Anterior cingulate cortex (tissue), 58 donors: ENCODE data around the gene ABCA2.

Experiments used
- DNase-seq, 58 donors: peaks; one replicate each; lab custom pipeline; 2025; lab: John Stamatoyannopoulos, UW

The ABCA2 gene

DNA sequence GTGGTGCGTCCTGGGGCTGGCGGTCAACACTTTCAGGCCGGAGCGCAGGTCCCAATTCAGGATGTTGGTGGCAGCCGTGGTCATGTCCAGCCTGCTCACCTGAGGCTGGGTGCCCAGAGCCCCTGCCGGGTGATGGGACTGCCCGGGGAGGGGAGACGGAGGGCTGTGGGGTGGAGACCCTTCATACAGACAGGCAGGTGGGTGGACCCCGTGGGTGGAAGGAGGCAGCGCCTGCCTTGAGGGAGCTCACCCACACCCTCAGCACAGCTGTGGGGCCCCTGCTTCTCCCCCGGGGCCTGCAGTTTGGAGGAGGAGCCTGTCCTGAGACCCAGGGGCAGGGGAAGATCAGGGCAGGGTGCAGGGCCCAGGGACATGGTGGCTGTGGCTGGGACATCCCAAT is 57.7 kb downstream of the ABCA2 start:
- DNase-seq: no peak

DNA sequence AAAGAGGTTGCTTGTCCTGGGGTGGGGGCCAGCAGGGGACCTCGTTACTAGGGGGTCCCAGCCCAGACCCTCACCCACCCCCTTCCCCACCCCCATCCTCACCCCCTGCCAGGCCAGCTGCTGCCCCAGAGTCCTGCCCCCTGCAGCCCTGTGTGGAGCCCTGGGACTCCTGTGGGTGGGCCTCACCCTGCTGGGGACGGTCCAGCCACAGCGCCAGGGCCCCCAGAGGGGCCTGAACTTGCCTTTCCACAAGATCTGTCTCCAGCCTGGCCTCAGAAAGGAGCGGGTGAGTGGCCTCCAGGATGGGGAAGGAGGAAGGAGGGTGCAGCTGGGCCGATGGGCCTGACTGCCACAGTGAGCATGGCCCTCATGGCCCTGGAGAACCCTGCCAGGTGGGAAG is 58.3 kb downstream of the ABCA2 start:
- no peak for DNase-seq

DNA sequence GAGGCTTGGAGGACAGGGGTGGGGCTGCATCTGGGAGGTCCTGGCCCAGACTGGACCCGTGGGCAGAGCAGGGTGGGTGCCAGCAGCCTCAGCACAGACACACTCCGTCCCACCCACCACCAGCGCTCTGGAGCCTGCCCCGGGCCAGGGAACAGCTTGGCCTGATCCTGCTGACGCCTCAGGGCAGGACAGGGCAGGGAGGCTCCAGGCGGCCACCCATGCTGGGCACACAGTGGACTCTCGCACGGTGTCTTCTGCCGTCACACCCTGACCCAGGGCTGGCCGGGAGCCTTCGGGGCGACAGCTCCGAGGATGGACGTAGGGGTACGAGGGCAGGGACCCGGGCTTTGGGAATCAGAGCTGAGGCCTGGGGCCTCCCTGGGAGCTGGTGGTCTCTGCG is 58.9 kb downstream of the ABCA2 start:
- no peak for DNase-seq

DNA sequence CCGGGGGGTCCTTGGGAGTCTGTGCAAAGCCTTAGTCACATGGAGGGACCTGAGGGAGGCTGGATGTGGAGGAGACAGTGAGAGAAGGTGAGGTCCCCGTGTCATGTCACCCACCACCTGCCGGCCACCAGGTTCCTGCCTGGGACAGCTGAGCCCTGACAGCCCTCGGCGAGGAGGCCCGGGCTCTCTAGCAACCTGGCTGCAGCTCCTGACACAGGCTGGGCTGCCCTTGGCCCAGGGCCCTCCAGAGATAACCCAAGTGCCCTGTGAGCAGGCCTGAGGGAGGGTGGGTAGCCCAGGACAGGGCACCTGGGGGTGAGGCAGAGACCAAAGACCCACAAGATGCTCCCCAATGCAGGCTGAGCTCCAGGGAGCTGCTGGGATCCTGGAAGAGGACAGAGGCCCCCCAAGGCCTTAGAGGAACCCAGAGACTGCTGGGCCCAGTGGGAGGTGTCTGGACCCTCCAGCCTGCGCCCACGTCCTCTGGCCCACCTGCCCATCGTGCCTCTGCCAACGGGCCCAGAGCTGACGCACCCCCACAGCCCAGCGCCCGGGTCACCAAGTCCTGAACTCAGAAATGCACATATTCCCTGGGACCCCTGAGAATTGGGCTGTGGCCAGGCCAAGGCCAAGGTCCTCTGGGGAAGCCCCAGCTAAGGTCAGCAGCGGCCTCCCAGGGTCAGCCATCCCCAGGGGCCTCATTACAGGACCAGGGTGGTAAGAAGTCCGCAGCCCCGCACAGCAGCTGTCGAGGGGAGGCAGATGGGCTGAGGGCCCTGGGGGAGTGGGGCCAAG is 59.5 kb downstream of the ABCA2 start:
- no peak for DNase-seq

DNA sequence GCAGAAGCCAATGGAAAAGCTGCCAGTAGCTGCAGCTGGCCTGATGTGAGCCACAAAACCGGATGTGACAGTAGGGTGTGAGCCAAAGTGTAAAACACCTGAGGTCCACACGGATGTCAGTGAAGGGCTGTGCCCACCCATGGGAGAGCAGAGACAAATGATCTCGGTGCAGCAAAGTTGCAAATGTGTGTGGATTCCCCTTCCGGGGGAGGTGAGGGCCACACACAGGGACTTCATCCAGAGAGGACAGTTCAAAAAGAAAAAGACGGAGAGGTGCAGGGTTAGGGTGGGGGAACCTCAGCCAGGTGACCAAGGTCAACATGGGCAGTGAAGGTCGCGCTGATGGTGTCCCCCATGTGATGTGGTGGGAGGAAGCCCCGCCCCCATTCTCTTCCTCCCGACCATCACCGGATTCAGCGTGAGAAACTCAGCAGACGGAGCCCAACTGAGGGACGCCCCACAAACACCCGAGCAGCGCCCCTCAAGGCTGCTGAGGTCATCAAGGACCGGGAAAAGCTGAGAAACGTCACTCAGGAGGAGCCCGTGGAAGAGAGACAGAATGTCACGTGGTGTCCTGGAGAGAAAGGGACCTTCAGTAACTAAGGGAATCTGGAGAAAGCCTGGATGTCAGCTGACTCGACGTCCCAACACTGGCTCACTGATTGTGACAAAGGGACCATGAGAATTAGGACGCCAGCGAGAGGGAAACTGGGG is 62.1 kb downstream of the ABCA2 start:
- peak in 52 of 58 donors; percentile 30 to 94 (median 70) for DNase-seq

DNA sequence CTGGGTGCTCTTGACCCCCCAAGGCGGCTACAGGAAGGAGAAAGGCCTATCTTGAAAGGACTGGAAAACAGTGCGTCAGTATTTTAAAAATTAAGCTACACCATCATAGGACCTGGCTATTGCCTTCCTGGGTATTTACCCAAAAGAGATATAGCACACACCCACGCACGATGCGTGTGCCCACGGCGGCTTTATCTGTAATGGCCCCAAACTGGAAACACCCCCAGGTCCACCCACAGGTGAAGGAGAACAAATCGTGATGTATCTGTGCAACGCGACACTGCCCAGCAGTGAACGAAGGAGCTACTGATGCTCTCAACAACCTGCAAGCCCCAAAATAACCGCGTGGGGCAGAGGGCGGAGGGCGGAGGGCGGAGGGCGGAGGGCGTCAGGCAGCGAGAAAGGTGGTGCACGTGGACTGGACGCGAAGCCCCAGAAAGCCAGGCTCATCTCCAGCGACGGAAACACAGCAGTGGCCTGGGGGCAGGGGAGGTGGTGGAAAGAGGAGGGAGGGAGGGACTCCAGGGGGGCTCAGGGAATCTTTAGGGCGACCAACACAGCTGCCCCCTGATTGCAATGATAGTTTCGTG is 63.1 kb downstream of the ABCA2 start:
- DNase-seq: no peak

DNA sequence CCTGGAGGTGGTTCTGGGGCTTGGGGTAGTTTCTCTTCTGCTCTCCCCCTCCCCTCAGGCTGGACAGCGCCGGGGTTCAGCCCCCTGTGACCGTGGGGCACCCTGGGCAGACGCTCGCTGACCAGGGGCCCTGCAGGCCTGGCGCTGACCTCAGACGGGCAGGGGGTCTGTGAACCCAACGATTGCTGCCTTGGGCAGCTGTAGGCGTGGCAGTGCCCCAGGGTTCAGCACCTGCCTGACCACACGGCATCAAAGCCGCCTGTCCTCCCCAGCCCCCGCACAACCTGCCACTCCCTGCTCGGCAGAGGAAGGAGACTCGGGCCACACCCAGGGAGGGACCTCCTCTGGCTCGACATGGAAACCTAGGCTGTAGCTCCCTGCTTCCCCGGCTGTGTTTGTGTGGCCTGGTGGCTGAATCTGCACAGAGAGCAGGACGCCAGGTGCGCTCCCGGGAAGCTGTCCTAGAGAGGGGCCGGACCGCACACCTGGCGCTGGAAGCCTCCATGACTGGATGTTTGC is 63.8 kb downstream of the ABCA2 start:
- DNase-seq: no peak

DNA sequence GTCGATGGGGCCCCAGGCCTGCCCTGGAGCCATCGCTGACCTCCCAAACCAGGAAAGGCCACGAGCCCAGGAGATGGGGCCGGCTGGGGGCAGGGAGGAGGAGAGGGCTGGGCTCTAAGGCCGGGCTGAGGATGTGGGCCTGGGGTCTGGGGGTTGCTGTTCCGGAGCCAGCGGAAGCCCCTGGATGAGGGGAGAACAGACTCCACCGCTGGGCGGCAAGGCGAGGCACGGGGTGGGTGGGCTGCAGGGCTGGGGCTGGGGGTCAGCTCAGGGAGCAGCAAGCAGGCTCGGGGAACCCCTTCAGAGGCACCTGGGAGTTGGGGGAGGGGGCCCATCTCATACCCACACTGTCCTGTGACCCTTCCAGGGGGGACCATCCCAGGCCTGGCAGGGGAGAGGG is 64.3 kb downstream of the ABCA2 start:
- no peak for DNase-seq

DNA sequence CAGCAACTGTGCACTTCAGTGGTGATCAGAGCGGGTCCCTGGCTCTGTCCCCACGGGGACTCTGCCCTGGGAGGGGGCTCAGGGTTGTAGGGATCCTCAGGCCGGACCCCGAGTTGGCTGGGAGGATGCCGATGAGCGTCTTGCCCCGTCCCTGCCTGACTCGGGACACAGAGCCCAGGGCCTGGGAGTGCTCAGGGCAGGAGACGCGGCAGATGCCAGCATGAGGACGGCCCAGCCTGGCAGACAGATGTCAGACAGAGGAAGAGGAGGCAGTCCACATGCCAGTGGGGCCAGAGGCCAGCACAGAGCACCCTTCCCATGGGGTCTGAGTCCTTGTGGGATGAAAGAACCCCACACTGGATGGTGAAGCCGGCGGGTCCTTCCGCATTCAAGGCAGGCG is 64.7 kb downstream of the ABCA2 start:
- DNase-seq: peak in 3 of 58 donors; percentile 23 to 34 (median 29)

DNA sequence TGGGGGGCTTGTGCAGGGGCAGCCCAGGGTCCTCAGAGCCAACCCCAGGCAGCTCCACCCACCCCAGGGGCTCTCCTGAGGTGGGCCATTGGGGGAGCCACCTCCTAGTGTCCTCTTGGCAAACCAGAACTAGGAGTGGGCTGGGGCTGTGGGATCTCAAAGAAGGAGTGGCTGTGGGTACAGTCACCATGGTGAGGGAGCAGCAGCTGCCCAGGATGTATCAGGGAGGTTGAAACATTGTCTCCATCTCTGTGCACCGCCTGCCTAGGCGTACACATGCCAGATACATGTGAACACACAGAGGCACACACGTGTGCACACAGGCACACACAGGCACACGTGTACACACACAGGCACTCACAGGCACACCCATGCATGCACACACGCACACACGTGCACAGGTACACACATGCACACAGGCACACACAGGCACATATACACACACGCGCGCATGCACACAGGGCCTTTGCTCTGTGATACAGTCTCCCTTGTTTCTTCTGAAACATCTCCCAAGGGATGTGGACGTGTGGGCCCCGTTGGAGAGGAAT is 65.3 kb downstream of the ABCA2 start:
- no peak for DNase-seq

DNA sequence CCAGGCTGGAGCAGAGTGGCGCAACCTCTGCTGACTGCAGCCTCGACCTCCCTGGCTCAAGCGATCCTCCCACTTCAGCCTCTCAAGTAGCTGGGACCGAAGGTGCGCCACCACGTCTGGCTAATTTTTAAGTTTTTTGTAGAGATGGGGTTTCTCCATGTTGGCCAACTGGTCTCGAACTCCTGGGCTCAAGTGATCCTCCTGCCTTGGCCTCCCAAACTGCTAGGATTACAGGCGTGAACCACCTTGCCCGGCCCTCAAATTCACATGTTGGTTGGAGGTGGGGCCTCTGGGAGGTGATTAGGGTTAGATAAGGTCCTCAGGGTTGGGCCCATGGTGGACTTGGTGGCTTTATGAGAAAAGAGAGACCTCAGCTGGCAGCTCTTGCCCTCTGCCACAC is 65.9 kb downstream of the ABCA2 start:
- no peak for DNase-seq

DNA sequence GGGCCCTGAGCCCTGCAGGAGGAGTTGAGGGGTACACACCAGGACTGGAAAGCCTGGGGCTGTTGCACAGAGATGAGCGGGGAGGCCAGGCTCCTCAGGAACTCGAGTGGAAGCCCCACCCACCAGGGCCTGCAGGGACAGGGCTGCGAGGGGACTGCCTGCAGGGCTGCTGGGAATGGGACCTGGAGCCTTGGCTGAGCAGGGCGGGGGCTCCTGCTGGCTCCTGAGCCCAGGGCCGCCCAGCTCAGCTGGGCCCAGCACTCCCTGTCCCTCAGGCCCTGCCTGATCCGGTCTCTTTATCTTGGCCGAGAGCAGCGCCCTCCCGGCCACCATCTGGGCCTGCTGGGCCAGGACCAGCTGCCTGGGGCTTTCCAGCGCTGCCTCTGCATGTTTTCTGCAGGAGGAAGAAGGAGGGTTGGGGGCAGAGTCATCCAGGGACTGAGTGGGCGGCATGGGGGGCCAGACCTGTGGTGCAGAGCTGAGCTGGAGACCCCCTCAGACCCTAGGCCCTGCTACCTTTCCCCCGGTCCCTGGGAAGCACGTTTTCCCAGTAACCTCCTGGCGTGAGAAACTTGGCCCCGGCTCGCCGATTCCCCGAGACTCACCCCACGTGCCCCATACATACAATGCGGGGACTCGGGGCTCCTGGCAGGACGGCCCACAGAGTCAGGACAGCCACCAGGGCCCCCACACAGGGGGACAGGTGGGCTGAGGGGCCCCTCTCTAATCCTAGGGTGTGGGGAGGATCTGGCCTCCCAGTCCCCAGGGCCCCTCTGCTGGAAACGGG is 66.6 kb downstream of the ABCA2 start:
- peak in 24 of 58 donors; percentile 19 to 64 (median 40) for DNase-seq

DNA sequence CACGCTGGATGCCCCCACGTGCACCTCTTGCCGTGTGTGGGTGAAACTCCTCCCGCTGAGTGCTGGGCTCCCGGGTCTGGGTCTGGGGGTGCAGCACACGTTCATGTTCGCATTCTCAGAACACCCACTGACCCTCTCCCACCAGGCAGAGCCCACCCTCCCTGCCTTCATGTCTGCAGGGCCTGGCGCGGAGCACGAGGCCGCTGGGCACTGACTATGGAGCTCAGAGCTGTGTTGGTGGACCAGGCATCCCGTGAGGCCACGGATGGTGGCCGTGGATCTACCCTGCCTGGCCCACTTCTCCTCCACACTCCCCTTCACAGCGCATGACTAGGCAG is 67.1 kb downstream of the ABCA2 start:
- DNase-seq: no peak

DNA sequence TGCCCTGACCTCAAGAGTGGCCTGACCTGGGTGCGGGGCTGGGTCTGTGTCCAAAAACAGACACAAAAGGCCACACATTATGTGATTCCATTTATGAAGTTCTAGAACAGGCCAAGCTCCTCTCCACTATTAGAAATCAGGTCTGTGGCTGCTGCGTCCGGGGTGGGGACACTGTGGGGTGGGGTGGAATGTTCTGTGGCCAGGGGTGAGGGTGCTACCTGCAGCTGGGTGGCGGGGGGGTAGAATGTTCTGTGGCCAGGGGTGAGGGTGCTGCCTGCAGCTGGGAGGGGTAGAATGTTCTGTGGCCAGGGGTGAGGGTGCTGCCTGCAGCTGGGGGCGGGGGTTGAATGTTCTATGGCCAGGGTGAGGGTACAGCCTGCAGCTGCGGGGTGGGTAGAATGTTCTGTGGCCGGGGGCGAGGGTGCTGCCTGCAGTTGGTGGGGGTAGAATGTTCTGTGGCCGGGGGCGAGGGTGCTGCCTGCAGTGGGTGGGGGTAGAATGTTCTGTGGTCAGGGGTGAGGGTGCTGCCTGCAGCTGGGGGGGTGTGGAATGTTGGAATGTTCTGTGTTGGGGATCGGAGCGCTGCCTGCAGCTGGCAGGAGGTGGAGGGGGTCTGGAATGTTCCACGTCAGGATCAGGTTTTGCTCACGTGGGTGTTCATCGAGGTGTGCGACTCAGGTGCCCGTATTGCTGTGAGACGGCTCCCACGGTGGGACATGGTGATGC is 67.7 kb downstream of the ABCA2 start:
- no peak for DNase-seq

DNA sequence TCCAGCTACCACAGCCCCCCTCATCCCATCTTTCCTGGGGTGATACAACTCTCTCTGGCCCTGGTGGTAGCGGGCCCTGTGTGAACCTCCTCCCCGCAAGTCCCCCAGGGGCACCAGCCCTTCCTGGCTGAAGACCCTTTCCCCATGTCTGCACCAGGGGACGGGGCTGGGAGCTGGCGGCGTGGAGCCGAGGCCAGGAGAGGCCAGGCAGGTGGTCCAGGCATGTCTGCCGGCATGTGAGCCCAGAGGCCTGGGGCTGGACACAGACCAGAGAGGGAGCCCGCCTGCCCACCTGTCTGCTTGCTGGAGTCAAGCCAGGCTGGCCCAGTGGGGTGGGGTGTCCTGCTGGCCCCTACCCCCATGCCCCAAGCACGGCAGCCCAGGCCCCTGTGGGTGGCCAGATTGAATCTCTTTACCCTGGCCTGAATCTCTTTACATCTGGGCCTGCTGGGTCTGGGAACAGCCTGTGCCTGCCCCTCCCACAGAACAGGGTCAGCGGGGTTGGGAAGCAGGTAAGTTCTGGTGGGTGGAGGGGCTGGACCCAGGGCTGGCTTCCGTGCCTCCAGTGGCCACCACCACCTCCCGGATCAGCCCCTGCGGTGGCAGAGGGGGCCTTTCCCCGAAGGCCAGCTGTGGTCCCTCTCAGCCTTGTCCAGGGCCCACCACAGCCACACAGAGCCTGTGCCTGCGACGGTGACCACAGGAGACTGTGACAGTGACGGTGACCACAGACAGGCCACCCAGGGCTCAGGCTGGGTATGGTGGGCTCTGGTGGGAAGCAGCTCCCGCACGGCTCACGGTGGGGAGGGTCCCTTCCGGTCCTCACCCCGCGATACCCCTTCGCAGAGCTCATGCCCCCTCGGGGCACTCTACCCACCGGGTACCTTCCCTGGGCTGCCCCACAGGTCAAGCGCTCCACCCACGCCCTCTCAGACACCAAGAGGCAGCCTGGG is 68.9 kb downstream of the ABCA2 start:
- no peak for DNase-seq

DNA sequence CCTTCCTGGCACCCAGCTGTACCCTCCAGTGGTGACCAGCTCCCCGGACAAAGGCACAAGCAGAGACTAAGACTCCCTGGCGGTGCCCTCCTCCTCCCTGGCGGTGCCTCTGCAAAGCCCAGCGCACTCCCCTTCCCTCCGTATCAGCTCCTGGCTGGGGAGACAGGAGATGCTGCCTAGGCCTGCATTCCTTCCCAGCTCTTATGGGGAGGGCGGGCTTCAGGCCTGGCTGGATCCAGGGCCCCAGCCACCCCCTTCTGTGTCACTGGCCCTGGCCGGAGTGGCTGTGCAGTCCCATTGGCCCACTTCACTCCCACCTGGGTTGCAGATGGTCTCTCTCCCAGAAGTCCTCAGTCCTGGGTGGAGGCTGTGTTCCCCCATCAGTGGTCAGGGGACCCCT is 69.6 kb downstream of the ABCA2 start:
- DNase-seq: no peak

DNA sequence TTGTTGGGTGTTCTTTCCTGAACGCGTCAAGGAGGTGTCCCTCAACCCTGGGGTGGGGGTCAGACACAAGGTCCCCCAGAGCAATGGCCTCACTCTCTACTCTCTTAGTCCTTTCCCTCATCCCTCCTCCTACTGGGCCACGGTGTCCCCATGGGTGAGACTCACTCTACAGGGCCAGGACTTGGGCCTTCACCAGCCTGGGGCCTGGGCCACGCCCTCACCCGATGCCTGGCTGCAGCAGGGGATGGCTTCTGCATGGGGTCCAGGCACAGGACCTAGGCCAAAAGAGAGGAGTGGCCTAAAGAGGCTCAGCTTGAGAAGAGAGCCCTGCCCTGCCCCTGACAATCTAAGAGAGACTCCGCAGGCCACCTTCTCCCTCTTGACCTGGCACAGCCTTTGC is 70.1 kb downstream of the ABCA2 start:
- DNase-seq: no peak

DNA sequence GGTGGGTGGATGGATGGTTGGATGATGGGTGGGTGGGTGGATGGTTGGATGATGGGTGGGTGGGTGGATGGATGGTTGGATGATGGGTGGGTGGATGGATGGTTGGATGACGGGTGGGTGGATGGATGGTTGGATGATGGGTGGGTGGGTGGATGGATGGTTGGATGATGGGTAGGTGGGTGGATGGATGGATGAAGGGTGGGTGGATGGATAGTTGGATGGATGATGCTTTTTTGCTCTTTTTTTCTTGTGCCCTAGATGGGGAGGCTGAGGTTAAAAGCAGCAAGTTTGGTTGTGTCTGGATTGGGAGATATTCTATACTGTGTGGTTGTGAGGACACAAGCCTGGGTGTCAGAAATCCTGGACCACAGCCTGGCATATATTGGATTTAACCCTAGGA is 70.6 kb downstream of the ABCA2 start:
- no peak for DNase-seq
